Measurements from ENCODE around the gene TPST2.

DNA sequence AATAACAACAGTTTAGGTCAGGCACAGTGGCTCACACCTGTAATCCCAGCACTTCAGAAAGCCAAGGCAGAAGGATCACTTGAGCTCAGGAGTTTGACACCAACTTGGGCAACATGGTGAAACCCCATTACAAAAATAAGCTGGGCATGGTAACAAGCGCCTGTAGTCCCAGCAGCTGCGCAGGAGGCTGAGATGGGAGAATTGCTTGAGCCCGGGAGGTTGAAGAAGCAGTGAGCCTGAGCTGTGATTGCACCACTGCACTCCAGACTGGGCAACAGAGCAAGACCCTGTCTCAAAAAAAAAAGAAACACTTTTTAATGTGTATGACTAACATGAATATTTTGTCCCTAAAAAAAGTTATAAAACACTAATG, 53.2 kb downstream of the TPST2 start:
- TF ChIP-seq, protein P1, sequence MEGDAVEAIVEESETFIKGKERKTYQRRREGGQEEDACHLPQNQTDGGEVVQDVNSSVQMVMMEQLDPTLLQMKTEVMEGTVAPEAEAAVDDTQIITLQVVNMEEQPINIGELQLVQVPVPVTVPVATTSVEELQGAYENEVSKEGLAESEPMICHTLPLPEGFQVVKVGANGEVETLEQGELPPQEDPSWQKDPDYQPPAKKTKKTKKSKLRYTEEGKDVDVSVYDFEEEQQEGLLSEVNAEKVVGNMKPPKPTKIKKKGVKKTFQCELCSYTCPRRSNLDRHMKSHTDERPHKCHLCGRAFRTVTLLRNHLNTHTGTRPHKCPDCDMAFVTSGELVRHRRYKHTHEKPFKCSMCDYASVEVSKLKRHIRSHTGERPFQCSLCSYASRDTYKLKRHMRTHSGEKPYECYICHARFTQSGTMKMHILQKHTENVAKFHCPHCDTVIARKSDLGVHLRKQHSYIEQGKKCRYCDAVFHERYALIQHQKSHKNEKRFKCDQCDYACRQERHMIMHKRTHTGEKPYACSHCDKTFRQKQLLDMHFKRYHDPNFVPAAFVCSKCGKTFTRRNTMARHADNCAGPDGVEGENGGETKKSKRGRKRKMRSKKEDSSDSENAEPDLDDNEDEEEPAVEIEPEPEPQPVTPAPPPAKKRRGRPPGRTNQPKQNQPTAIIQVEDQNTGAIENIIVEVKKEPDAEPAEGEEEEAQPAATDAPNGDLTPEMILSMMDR (IDR thresholded peaks at IDR 0.05; ENCODE audit: low read length), result no peak
- no peak for TF ChIP-seq EZH2phosphoT487 (IDR thresholded peaks at IDR 0.05; ENCODE audit: low read length)
